ENCODE measurements around the gene GLT1D1. TPM values are rescaled to one million over a fixed set of nuclear protein-coding genes. Genes with fewer than 3 reads are reported as not detected.

The GLT1D1 gene
- total RNA-seq, 2 experiments from 2014 or later, result 0.32 TPM; not detected in 1

- POLR2A ChIA-PET, result interaction anchor here (0.7 to 3.8 kb wide), 5 partner anchors 8 to 281 kb away, joined by 4 to 25 read pairs (median 5); no protein-coding TSS in a partner anchor
- no peak for DNase-seq (ENCODE audit: low spot score)
- Histone ChIP-seq H4K20me1 (ENCODE audit: insufficient read depth, low read length) (peaks cover 31% of the 10 kb centered on the region; the same call in 1 of the 2 replicates), H3K4me3 (ENCODE audit: low read depth, low read length, poor library complexity, severe bottlenecking) (no peak overlapping the region), H3K9me3 (ENCODE audit: low read length) (no peaks in the 10 kb centered on the region), H3K4me1 (ENCODE audit: insufficient read depth, low read length, poor library complexity, severe bottlenecking) (peaks cover 45% of the 10 kb centered on the region), H3K9me2 (ENCODE audit: insufficient read depth, low read length) (no peaks in the 10 kb centered on the region), H3K4me2 (ENCODE audit: low read length) (no peak overlapping the region), H3K36me3 (ENCODE audit: insufficient read depth, low read length) (peaks cover 98% of the 10 kb centered on the region), H2AFZ (ENCODE audit: low read length) (no peak overlapping the region), H3K27ac (ENCODE audit: low read depth, low read length, poor library complexity, severe bottlenecking) (no peak overlapping the region), H3K79me2 (ENCODE audit: insufficient read depth, low read depth, low read length) (peaks cover 89% of the 10 kb centered on the region)
- TF ChIP-seq CTCF (conservative IDR thresholded peaks at IDR 0.05; ENCODE audit: low read length), result no peak
- CTCF ChIA-PET (ENCODE audit: unreplicated experiment), result no interaction called here
- BruUV-seq (replicated peaks), result no TSS peak
- intact Hi-C loops (cut with micrococcal nuclease; ENCODE audit: unreplicated experiment), result no loop called here
Observed at GRCh38 chr12:128806573-128806972, 46.7 kb upstream of the GLT1D1 start.

DNA sequence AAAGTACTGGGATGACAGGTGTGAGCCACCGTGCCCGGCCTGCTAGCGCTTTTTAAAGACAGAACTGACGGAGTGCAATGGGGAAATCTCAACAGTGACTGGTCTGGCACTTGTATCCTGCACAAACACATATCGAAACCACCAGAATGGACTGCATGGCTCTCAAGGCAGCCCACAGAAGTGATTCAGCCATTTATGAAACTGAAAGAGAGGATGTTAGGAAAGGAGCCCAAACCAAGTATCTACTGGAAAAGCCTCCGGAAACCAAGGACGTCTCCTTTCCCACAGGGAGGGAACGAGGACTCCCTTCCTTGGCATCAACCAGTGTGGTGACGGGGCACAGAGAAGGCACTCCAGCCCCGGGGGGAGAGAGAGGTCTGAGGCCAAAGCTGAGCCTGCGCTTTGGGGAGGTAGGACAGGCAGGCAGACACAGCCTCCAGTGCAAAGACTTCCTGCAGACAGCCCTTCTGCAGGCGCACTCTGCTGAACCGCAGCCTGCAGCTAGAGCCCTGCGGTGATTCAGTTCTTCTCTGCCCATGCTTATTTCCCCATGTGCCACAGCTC is 46.0 kb upstream of the GLT1D1 start:
- Histone ChIP-seq H3K4me2 (ENCODE audit: low read length) (no peak overlapping the region), H3K4me3 (ENCODE audit: low read depth, low read length, poor library complexity, severe bottlenecking) (no peak overlapping the region), H3K27ac (ENCODE audit: low read depth, low read length, poor library complexity, severe bottlenecking) (no peak overlapping the region), H3K79me2 (ENCODE audit: insufficient read depth, low read depth, low read length) (peaks cover 89% of the 10 kb centered on the region), H3K9me2 (ENCODE audit: insufficient read depth, low read length) (no peaks in the 10 kb centered on the region), H3K9me3 (ENCODE audit: low read length) (no peaks in the 10 kb centered on the region), H3K4me1 (ENCODE audit: insufficient read depth, low read length, poor library complexity, severe bottlenecking) (peaks cover 45% of the 10 kb centered on the region), H3K36me3 (ENCODE audit: insufficient read depth, low read length) (peaks cover 98% of the 10 kb centered on the region), H4K20me1 (ENCODE audit: insufficient read depth, low read length) (peaks cover 28% of the 10 kb centered on the region; the same call in 1 of the 2 replicates), H2AFZ (ENCODE audit: low read length) (no peak overlapping the region)
- intact Hi-C loops (cut with micrococcal nuclease; ENCODE audit: unreplicated experiment), result no loop called here
- TF ChIP-seq EZH2phosphoT487 (IDR thresholded peaks at IDR 0.05; ENCODE audit: borderline replicate concordance, low read depth, low read length), result no peak
- no peak for TF ChIP-seq CTCF (conservative IDR thresholded peaks at IDR 0.05; ENCODE audit: low read length)
- no peak for DNase-seq (ENCODE audit: low spot score)
- ChIA-PET POLR2A (interaction anchor here (0.7 to 3.8 kb wide), 5 partner anchors 9 to 282 kb away, joined by 3 to 25 read pairs (median 5); no protein-coding TSS in a partner anchor), CTCF (ENCODE audit: unreplicated experiment) (interaction anchor here (0.9 kb wide), 1 partner anchor 11 kb away, joined by 3 read pairs; no protein-coding TSS in a partner anchor)
- BruUV-seq (replicated peaks), result no TSS peak

- H3K4me1 ChIP-seq (ENCODE audit: insufficient read depth, low read length, poor library complexity, severe bottlenecking), result peaks cover 39% of the 10 kb centered on the region
- BruUV-seq (replicated peaks), result no TSS peak
- H3K9me3 ChIP-seq (ENCODE audit: low read length), result no peaks in the 10 kb centered on the region
- POLR2A ChIA-PET, result interaction anchor here (1.9 kb wide), 1 partner anchor 10 kb away, joined by 8 read pairs; no protein-coding TSS in a partner anchor
- H3K27ac ChIP-seq (ENCODE audit: low read depth, low read length, poor library complexity, severe bottlenecking), result no peak overlapping the region
- no peak overlapping the region for H2AFZ ChIP-seq (ENCODE audit: low read length)
- CTCF ChIA-PET (ENCODE audit: unreplicated experiment), result no interaction called here
- no peak overlapping the region for H3K4me3 ChIP-seq (ENCODE audit: low read depth, low read length, poor library complexity, severe bottlenecking)
- H3K9me2 ChIP-seq (ENCODE audit: insufficient read depth, low read length), result no peaks in the 10 kb centered on the region
- H3K36me3 ChIP-seq (ENCODE audit: insufficient read depth, low read length), result peaks cover 98% of the 10 kb centered on the region
- intact Hi-C loops (cut with micrococcal nuclease; ENCODE audit: unreplicated experiment), result no loop called here
- H3K79me2 ChIP-seq (ENCODE audit: insufficient read depth, low read depth, low read length), result peaks cover 89% of the 10 kb centered on the region
- TF ChIP-seq EZH2phosphoT487 (IDR thresholded peaks at IDR 0.05; ENCODE audit: borderline replicate concordance, low read depth, low read length) (no peak), CTCF (conservative IDR thresholded peaks at IDR 0.05; ENCODE audit: low read length) (no peak)
- H4K20me1 ChIP-seq (ENCODE audit: insufficient read depth, low read length), result peaks cover 26% of the 10 kb centered on the region; the same call in 1 of the 2 replicates
- no peak for DNase-seq (ENCODE audit: low spot score)
- no peak overlapping the region for H3K4me2 ChIP-seq (ENCODE audit: low read length)
Observed at GRCh38 chr12:128808651-128809050, 44.6 kb upstream of the GLT1D1 start.
